DMS114 treated with DMSO at 0.1 percent for 48 hours (cell line): ENCODE results near the gene SCTR.

ENCODE experiments used
- DNase-seq: peaks from one replicate; lab custom pipeline; 2025; ENCODE audit not compliant: unreplicated experiment; lab: John Stamatoyannopoulos, UW

SCTR gene

DNA sequence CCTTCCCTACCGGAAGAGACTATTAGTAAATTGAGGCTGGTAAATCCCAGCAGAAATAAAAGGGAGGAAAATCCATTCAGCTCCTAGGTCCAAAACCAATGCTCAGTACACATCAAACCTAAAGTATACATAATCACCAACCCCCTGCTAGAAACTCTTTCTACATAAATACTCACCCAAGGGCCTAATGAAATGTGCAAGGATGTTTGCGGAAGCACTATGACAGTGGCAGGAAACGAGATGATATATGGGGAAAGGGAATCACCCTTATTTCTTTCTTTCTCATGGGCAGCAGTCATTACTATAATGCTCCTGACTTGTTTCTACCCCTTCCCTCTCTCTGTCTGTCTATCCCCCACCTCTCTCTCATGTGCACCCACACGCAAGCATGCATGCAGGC lies 1.3 kb upstream of the SCTR start:
- no peak for DNase-seq

DNA sequence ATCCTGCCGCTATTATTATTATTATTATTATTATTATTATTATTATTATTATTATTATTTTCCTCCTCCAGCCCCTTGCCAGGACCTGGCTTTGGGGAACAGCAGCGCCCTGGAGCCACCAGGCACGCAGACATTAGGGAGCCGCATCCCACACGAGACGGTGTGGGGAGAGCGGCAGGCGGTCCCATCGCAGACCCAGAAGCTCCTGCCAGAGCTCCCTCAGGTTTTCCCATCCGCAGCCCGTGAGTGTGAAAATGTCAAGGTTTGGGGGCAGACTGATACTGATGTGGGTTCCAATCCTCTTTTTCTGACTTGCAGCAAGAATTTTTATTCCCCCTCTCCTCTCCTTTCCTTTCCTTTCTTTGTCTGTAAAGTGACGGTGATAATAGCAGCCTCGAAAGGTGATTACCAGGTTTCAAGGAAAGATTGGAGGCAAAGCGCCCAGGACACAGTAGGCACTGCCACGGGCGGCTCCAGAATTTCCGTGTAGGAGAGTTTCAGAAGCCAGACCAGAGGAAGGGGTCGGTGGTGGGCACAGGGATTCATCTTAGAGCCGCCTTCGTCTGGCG lies 816 bp downstream of the SCTR start:
- no peak for DNase-seq

- DNase-seq = no peak
These were observed 1.6 kb downstream of the SCTR start for GRCh38 chr2:119522671-119523070.

DNA sequence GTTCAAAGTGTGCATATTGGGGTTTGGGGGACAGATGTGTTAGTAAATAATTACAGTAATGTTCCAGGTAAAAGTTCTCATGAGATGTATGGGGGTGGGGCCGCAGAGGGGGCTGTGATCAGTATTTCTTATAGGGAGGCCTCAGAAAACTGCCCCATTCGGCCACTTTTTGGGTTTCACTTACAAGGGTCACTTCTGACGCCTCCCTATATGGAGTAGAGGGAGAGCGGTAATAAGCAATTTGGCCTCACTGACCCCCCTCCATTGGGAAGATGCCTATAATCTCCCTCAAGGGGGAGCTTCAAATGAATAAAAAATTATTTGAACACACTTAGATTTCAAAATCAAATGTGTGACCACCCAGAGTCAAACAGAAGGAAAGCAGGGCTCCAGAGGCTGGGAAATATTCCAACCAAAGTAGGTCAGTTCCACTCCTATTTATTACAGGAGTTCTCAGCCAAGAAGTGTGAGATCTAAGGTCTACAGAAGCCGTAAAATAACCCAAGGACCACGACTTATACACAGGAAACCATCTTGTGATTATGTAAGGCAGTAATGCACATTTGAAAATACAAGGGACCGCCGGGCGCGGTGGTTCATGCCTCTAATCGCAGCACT lies 2.7 kb downstream of the SCTR start:
- DNase-seq = no peak

- DNase-seq = no peak
These were observed 3.4 kb downstream of the SCTR start for GRCh38 chr2:119520696-119521432.

- no peak for DNase-seq
These were observed 5.2 kb downstream of the SCTR start for GRCh38 chr2:119519057-119519408.

- DNase-seq = no peak
These were observed 5.8 kb downstream of the SCTR start for GRCh38 chr2:119518401-119519056.

DNA sequence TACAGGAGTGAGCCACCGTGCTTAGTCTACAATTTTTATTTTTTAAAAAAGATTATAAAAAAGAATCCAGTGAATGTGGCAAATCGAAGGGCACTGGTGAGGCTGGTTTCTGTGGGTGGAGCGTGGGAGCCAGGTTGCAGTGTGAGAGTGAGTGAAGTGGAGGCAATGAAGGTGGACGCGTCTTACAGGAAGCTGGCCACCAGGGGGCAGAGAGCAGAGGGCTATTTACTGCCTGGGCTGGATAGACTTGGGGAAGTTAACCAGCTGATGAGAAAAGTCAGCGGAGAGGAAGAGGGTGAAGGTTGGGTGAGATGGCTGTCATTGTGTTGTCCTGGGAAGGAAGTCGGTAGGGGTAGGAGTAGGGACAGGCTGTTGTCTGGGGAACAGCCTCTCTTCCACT lies 6.8 kb downstream of the SCTR start:
- DNase-seq = no peak

DNA sequence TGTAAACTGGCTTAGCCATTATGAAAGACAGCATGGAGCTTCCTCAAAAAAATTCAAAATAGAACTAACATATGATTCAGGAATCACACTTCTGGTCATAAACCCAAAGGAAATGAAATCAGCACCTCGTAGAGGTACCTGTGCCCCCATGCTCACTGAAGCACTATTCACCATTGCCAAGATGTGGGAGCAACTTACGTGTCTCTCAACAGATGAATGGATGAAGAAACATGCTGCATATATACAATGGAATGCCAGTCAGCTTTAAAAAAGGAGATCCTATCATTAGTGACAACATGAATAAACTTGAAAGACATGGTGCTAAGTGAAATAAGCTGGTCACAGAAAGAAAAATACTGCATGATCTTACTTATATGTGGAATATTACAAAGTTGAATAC lies 8.2 kb downstream of the SCTR start:
- DNase-seq = no peak

- no peak for DNase-seq
These were observed 10.5 kb downstream of the SCTR start for GRCh38 chr2:119513832-119514231.

GRCh38 chr2:119512946-119513345 lies 11.3 kb downstream of the SCTR start:
- DNase-seq = no peak

- no peak for DNase-seq
These were observed 12.3 kb downstream of the SCTR start for GRCh38 chr2:119511989-119512388.

- no peak for DNase-seq
These were observed 15.5 kb downstream of the SCTR start for GRCh38 chr2:119508756-119509155.

DNA sequence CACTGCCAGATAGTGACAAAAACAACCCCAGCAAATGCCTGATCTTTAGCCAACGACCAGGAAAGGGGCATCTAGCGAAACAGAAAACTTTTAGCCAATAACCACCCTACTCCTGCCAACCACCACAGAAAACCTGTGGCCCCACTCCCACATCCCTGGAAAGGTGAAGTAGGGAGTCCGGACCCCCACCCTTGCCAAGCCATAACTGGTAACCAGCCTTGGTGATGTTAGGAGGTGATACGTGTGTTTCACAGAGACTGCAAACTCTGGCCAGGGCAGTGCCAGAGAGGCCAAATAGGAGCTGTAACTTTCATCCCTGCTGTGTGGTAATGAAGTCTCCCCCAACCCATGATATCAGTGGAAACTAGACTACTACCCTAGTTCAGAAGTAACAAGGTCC lies 27.6 kb downstream of the SCTR start:
- no peak for DNase-seq

DNA sequence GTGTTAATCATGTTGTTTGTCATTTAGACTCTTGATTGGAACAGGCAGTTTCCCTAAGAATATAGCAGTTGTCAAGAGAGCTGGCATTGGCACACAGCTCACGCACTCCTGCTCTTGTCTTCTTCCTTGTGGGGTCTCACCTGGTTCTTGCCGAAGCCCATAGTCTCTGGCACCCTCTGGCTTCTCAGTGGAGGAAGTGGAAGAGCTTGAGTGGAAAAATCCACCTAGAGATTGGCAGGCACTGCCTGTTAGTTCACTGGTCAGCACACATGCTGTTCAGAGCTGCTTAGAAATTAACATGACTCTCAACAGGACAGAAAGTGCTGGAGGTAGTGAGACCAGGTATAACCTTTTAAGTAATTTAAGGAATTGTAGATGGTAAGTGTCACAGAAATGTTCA lies 28.3 kb downstream of the SCTR start:
- no peak for DNase-seq

- DNase-seq = no peak
These were observed 30.0 kb downstream of the SCTR start for GRCh38 chr2:119494163-119494790.

- DNase-seq = no peak
These were observed 32.3 kb downstream of the SCTR start for GRCh38 chr2:119491776-119492525.

- no peak for DNase-seq
These were observed 33.6 kb downstream of the SCTR start for GRCh38 chr2:119490653-119491195.

- DNase-seq = no peak
These were observed 34.2 kb downstream of the SCTR start for GRCh38 chr2:119490106-119490505.

- DNase-seq = no peak
These were observed 34.9 kb downstream of the SCTR start for GRCh38 chr2:119489232-119489952.
